A673 (cell line): ENCODE data around the gene RPL32.

Source experiments
- EZH2 ChIP-seq: fragments of 200-600 bp; sonication (generic); IDR thresholded peaks from 2 replicates; pipeline ENCODE4 v1.6.1; 2017; ENCODE audit warnings: borderline replicate concordance, low read depth, mild to moderate bottlenecking, mixed read lengths, antibody characterized with exemption, low read length; ENCODE audit not compliant: poor library complexity, severe bottlenecking
- TF ChIP-seq, protein P1 (sequence below): fragments of 300-800, 200-600 bp; sonication (generic); conservative IDR thresholded peaks from 2 replicates; pipeline ENCODE4 v1.5.1; 2017; ENCODE audit warnings: low read depth, mild to moderate bottlenecking, antibody characterized with exemption, low read length, moderate library complexity, mixed read lengths

DNA sequence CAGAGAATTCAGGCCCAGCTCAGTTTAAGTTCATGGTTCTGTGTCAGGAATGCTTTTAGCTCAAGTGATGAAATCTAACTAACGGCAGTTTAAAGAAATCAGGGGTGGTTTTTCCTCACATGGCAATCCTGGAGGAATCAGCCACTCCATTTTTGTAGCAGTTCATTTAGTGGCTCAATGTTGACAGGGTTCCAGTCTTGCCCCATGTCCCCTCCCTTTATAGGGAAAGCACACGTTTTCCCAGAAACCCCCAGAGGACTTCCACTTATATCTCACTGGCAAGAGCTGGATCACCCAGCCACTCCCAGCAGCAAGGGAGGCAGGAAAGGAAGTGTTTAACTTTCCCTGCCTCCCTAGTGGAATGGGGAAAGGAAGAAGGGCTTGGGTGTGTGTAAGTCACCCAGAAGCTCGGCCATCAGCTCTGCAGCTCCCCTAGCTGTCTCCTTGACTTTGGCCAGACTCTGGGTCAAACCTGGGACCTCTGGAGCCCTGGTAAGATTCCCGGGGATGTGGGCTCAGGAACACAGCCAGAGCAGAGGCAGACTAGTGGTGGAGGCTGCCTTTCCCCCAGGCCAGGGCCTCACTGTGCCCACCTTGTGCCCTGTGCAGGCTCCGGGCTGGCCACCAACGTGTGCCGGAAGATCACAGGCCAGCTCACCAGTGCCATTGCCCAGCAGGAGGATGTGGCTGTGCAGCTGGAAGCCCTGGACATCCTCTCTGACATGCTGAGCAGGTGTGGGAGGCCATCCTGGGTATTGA is 33.6 kb downstream of the RPL32 start:
- TF ChIP-seq, protein P1, sequence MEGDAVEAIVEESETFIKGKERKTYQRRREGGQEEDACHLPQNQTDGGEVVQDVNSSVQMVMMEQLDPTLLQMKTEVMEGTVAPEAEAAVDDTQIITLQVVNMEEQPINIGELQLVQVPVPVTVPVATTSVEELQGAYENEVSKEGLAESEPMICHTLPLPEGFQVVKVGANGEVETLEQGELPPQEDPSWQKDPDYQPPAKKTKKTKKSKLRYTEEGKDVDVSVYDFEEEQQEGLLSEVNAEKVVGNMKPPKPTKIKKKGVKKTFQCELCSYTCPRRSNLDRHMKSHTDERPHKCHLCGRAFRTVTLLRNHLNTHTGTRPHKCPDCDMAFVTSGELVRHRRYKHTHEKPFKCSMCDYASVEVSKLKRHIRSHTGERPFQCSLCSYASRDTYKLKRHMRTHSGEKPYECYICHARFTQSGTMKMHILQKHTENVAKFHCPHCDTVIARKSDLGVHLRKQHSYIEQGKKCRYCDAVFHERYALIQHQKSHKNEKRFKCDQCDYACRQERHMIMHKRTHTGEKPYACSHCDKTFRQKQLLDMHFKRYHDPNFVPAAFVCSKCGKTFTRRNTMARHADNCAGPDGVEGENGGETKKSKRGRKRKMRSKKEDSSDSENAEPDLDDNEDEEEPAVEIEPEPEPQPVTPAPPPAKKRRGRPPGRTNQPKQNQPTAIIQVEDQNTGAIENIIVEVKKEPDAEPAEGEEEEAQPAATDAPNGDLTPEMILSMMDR, result no peak
- no peak for TF ChIP-seq EZH2
